B cell (primary cell): ENCODE results near the gene VTI1A. TPM values are rescaled to one million over a fixed set of nuclear protein-coding genes. Genes with fewer than 3 reads are reported as not detected.

Experiments used
- ATAC-seq: fragments of 200-7000 bp; cut with Tn5 transposase; one replicate; pipeline ENCODE4 v1.10.0; 2021; ENCODE audit warnings: low read depth, mild to moderate bottlenecking, moderate number of reproducible peaks, moderate library complexity
- CTCF ChIA-PET: fragments of 350-600 bp; sonication (Branson Sonifier 250); formaldehyde crosslinking; loops from one replicate; lab custom pipeline; 2021; ENCODE audit warnings: antibody characterized with exemption, inconsistent platforms; lab: Charles Lee
- POLR2A ChIA-PET: fragments of 350-600 bp; sonication (Branson Sonifier 250); formaldehyde crosslinking; loops from one replicate; lab custom pipeline; 2021; ENCODE audit warnings: antibody characterized with exemption; lab: Charles Lee
- DNase-seq: peaks from one replicate; pipeline ENCODE4 v3.0.0; 2013
- H2AFZ ChIP-seq: 2 replicates; pipeline ENCODE4 v1.6.1; 2012; ENCODE audit warnings: mild to moderate bottlenecking, low read depth, low read length; ENCODE audit not compliant: insufficient read depth, poor library complexity, severe bottlenecking
- H3K27ac ChIP-seq, 2 donors: 1 replicate in 1 of 2; 2 replicates in 1 of 2; pipeline ENCODE4 v1.5.1; 2012 to 2013; ENCODE audit warnings: low read length in 2 of 2, mild to moderate bottlenecking in 2 of 2, moderate library complexity in 1 of 2
- H3K27me3 ChIP-seq, 4 experiments: fragments of 200-600 bp in 1 of 4; sonication (generic) in 1 of 4; replicated peaks in 1 of 4; 1 replicate in 2 of 4; 2 replicates in 2 of 4; pipeline versions ENCODE4 v1.6.1 to v1.7.0; 2013 to 2016; ENCODE audit warnings: low read length in 3 of 4, mild to moderate bottlenecking in 2 of 4, mixed read lengths in 1 of 4, moderate library complexity in 1 of 4; ENCODE audit not compliant: insufficient read depth in 4 of 4, control insufficient read depth in 3 of 4; ENCODE audit errors: control extremely low read depth in 1 of 4
- H3K36me3 ChIP-seq, 2 experiments: replicated peaks in 1 of 2; 1 replicate in 1 of 2; 2 replicates in 1 of 2; pipeline versions ENCODE4 v1.6.1 to v1.7.1; 2013; ENCODE audit warnings: low read length in 1 of 2; ENCODE audit not compliant: insufficient read depth in 2 of 2, control insufficient read depth in 1 of 2; ENCODE audit errors: control extremely low read depth in 1 of 2, extremely low read depth in 1 of 2
- H3K4me1 ChIP-seq, 2 donors: fragments of 200-600 bp in 1 of 2; sonication (generic) in 1 of 2; 1 replicate in 1 of 2; 2 replicates in 1 of 2; pipeline versions ENCODE4 v1.5.1 to v1.6.1; 2013 to 2017; ENCODE audit warnings: low read length in 2 of 2; ENCODE audit not compliant: control insufficient read depth in 2 of 2, insufficient read depth in 2 of 2
- H3K4me2 ChIP-seq: replicated peaks from 2 replicates; pipeline ENCODE3; 2012; ENCODE audit warnings: mild to moderate bottlenecking, low read depth, low read length; ENCODE audit not compliant: poor library complexity, severe bottlenecking
- H3K4me3 ChIP-seq, 5 experiments: fragments of 200-600 bp in 1 of 5; sonication (generic) in 1 of 5; 1 replicate in 3 of 5; 2 replicates in 2 of 5; pipeline versions ENCODE4 v1.5.1 to v1.7.0; 2011 to 2016; ENCODE audit warnings: low read length in 4 of 5, mild to moderate bottlenecking in 4 of 5, low read depth in 2 of 5, control low read depth in 1 of 5, moderate library complexity in 1 of 5; ENCODE audit not compliant: insufficient read depth in 1 of 5; ENCODE audit errors: control extremely low read depth in 1 of 5, extremely low read depth in 1 of 5
- H3K79me2 ChIP-seq: fragments of 200-600 bp; sonication (generic); one replicate; pipeline ENCODE4 v1.6.0; 2016; ENCODE audit warnings: low read length; ENCODE audit not compliant: control insufficient read depth, insufficient read depth
- H3K9ac ChIP-seq: fragments of 200-600 bp; sonication (generic); 2 replicates; pipeline ENCODE4 v1.6.1; 2017; ENCODE audit warnings: mild to moderate bottlenecking, low read length, moderate library complexity
- H3K9me3 ChIP-seq, 3 donors: one replicate each; pipeline versions ENCODE4 v1.6.1 to v1.7.1; 2013; ENCODE audit warnings: low read length in 2 of 3; ENCODE audit not compliant: control insufficient read depth in 2 of 3, insufficient read depth in 1 of 3; ENCODE audit errors: control extremely low read depth in 1 of 3
- H4K20me1 ChIP-seq: 2 replicates; pipeline ENCODE4 v1.6.0; 2012; ENCODE audit warnings: mild to moderate bottlenecking, low read length; ENCODE audit not compliant: insufficient read depth, control insufficient read depth, poor library complexity, severe bottlenecking
- H3K27ac Mint-ChIP-seq: one replicate; pipeline ENCODE4 v1.8.0; 2021; ENCODE audit warnings: mixed read lengths
- H3K27me3 Mint-ChIP-seq: one replicate; pipeline ENCODE4 v1.8.0; 2021; ENCODE audit warnings: mixed read lengths
- H3K4me1 Mint-ChIP-seq: one replicate; pipeline ENCODE4 v1.8.0; 2021; ENCODE audit warnings: mixed read lengths
- H3K4me3 Mint-ChIP-seq: one replicate; pipeline ENCODE4 v1.8.0; 2021; ENCODE audit warnings: mixed read lengths
- H3K9me3 Mint-ChIP-seq: one replicate; pipeline ENCODE4 v1.8.0; 2022; ENCODE audit warnings: mixed read lengths; ENCODE audit not compliant: insufficient read depth
- CTCF ChIP-seq: fragments of 200-600 bp; IDR thresholded peaks from one replicate; pipeline ENCODE4 v1.8.0; 2022; ENCODE audit warnings: antibody characterized with exemption, mild to moderate bottlenecking
- EZH2 ChIP-seq: IDR thresholded peaks from 2 replicates; pipeline ENCODE4 v1.6.1; 2012; ENCODE audit warnings: borderline replicate concordance, low read depth, mild to moderate bottlenecking, moderate library complexity, low read length; ENCODE audit not compliant: insufficient read depth, poor library complexity, severe bottlenecking
- WGBS: methylation state at CpG from one replicate; pipeline ENCODE4 v1.1.5; 2013; ENCODE audit warnings: missing lambda C conversion rate; ENCODE audit not compliant: insufficient coverage; 5-methylcytosine and 5-hydroxymethylcytosine counted together
- intact Hi-C: fragments of 100-400 bp; cut with micrococcal nuclease; formaldehyde crosslinking; loops from one replicate; pipeline ENCODE4 v1.10.0; 2022
- polyA plus RNA-seq: library from polyadenylated mRNA; depleted of rRNA; stranded (reverse); fragments of >200 nt; gene quantifications from 2 replicates; pipeline ENCODE4 v1.2.3, GENCODE V29; 2012
- total RNA-seq, 2 donors: library from RNA; stranded (reverse); fragments of 120-200 nt in 1 of 2; gene quantifications; 1 replicate in 1 of 2; 2 replicates in 1 of 2; pipeline versions ENCODE4 v1.2.3 to v1.2.4, GENCODE V29; 2013 to 2022

The VTI1A gene
- total and polyA plus RNA-seq, 2 donors (not counting 1 experiment from before 2014, with no cell fraction given), result 20.0 to 84.1 TPM

GRCh38 chr10:112689327-112690072 lies 242.5 kb downstream of the VTI1A start:
- Histone ChIP-seq H3K27me3 (no peaks in the 10 kb centered on the region), H3K9ac (no peak overlapping the region), H3K4me3 (no peak overlapping the region), H3K27ac (no peak overlapping the region), H4K20me1 (no peaks in the 10 kb centered on the region), H3K9me3 (no peaks in the 10 kb centered on the region), H3K36me3 (no peaks in the 10 kb centered on the region), H3K4me2 (no peak overlapping the region), H3K4me1 (no peaks in the 10 kb centered on the region), H3K79me2 (no peaks in the 10 kb centered on the region), H2AFZ (no peak overlapping the region)
- no peak overlapping the region for H3K4me3 Mint-ChIP-seq
- no peaks in the 10 kb centered on the region for H3K27me3 Mint-ChIP-seq
- no peak for DNase-seq
- WGBS, result 40% methylated on average over 3 of the region's 4 CpGs
- intact Hi-C loops, result no loop called here
- ATAC-seq, result no peak
- no peak overlapping the region for H3K27ac Mint-ChIP-seq
- peaks cover 2% of the 10 kb centered on the region for H3K9me3 Mint-ChIP-seq
- no peak for TF ChIP-seq CTCF
- TF ChIP-seq EZH2, result no peak
- H3K4me1 Mint-ChIP-seq, result no peaks in the 10 kb centered on the region
- ChIA-PET CTCF (no interaction called here), POLR2A (no interaction called here)

- H4K20me1 ChIP-seq, result no peaks in the 10 kb centered on the region
- 100% methylated on average over 3 of the region's 7 CpGs for WGBS
- ChIA-PET POLR2A (no interaction called here), CTCF (interaction anchor here (0.8 kb wide), 1 partner anchor 690 kb away, joined by 4 read pairs; no protein-coding TSS in a partner anchor)
- H3K79me2 ChIP-seq, result no peaks in the 10 kb centered on the region
- H3K4me3 ChIP-seq, result no peak overlapping the region
- H3K9me3 ChIP-seq, result no peaks in the 10 kb centered on the region
- no peak overlapping the region for H3K27ac ChIP-seq
- H3K9ac ChIP-seq, result no peak overlapping the region
- H3K4me1 Mint-ChIP-seq, result no peaks in the 10 kb centered on the region
- H3K36me3 ChIP-seq, result peaks cover 0 to 2% of the 10 kb centered on the region in 2 experiments
- no peaks in the 10 kb centered on the region for H3K27me3 ChIP-seq
- intact Hi-C loops, result no loop called here
- no peaks in the 10 kb centered on the region for H3K9me3 Mint-ChIP-seq
- no peaks in the 10 kb centered on the region for H3K4me1 ChIP-seq
- H3K27me3 Mint-ChIP-seq, result no peaks in the 10 kb centered on the region
- DNase-seq (no peak), ATAC-seq (no peak)
- no peak overlapping the region for H3K27ac Mint-ChIP-seq
- no peak overlapping the region for H3K4me3 Mint-ChIP-seq
- no peak overlapping the region for H2AFZ ChIP-seq
- TF ChIP-seq CTCF (no peak), EZH2 (no peak)
- no peak overlapping the region for H3K4me2 ChIP-seq
These were observed 248.5 kb downstream of the VTI1A start for GRCh38 chr10:112695539-112695938.
